Endodermal cell (in vitro differentiated cells): ENCODE data around the gene ATP9A. TPM values are rescaled to one million over a fixed set of nuclear protein-coding genes. Genes with fewer than 3 reads are reported as not detected.
A peak's percentile ranks its signal among the peaks of the same experiment; 100 is the strongest.
"Not testable (repeated sequence)": the region's sequence is repeated elsewhere in the genome, so short reads cannot be mapped to it uniquely, and the experiment has no call there.

ENCODE experiments used
- DNase-seq: peaks from one replicate; pipeline ENCODE4 v3.0.0-alpha.2; 2017
- H3K27ac ChIP-seq: 2 replicates; pipeline ENCODE4 v1.5.1; 2013; ENCODE audit warnings: mild to moderate bottlenecking, low read depth, low read length, moderate library complexity
- H3K27me3 ChIP-seq: 2 replicates; pipeline ENCODE4 v1.6.1; 2013; ENCODE audit warnings: mild to moderate bottlenecking, low read length, moderate library complexity; ENCODE audit not compliant: insufficient read depth, control insufficient read depth, poor library complexity, severe bottlenecking
- H3K36me3 ChIP-seq: 2 replicates; pipeline ENCODE4 v1.7.0; 2013; ENCODE audit warnings: mild to moderate bottlenecking, low read length, moderate library complexity; ENCODE audit not compliant: control insufficient read depth, insufficient read depth
- H3K4me1 ChIP-seq: one replicate; pipeline ENCODE4 v1.7.0; 2013; ENCODE audit warnings: low read length; ENCODE audit not compliant: control insufficient read depth, insufficient read depth
- H3K4me3 ChIP-seq: 2 replicates; pipeline ENCODE4 v1.5.1; 2013; ENCODE audit warnings: mild to moderate bottlenecking, low read length, moderate library complexity
- H3K9ac ChIP-seq: 2 replicates; pipeline ENCODE4 v1.6.1; 2013; ENCODE audit warnings: mild to moderate bottlenecking, low read length, moderate library complexity; ENCODE audit not compliant: poor library complexity, severe bottlenecking; ENCODE audit errors: extremely low read depth
- H3K9me3 ChIP-seq: 2 replicates; pipeline ENCODE4 v1.6.1; 2013; ENCODE audit warnings: mild to moderate bottlenecking, low read length, moderate library complexity; ENCODE audit not compliant: control insufficient read depth
- H3K27ac Mint-ChIP-seq: 2 replicates; pipeline ENCODE4 v1.8.0; 2020; ENCODE audit warnings: mixed read lengths
- H3K27me3 Mint-ChIP-seq: 2 replicates; pipeline ENCODE4 v1.8.0; 2021; ENCODE audit warnings: mild to moderate bottlenecking, mixed read lengths; ENCODE audit not compliant: insufficient read depth
- H3K36me3 Mint-ChIP-seq: 2 replicates; pipeline ENCODE4 v1.8.0; 2020; ENCODE audit warnings: low read depth, mixed read lengths
- H3K4me1 Mint-ChIP-seq: 2 replicates; pipeline ENCODE4 v1.8.0; 2020; ENCODE audit warnings: mixed read lengths
- H3K4me3 Mint-ChIP-seq: 2 replicates; pipeline ENCODE4 v1.8.0; 2020; ENCODE audit warnings: mild to moderate bottlenecking, moderate library complexity, mixed read lengths
- H3K9me3 Mint-ChIP-seq: 2 replicates; pipeline ENCODE4 v1.8.0; 2020; ENCODE audit warnings: mild to moderate bottlenecking, mixed read lengths
- CTCF ChIP-seq: fragments of 200-600 bp; sonication (generic); conservative IDR thresholded peaks from 2 replicates; pipeline ENCODE4 v1.5.0; 2021; ENCODE audit warnings: antibody characterized with exemption, mild to moderate bottlenecking
- WGBS, 2 experiments: methylation state at CpG; one replicate each; pipeline versions ENCODE4 v1.1.5 to v1.1.7; 2013; ENCODE audit warnings: missing lambda C conversion rate in 2 of 2, mixed read lengths in 1 of 2; ENCODE audit not compliant: insufficient coverage in 1 of 2, insufficient read length in 1 of 2; 5-methylcytosine and 5-hydroxymethylcytosine counted together
- total RNA-seq, 2 donors: library from RNA; stranded (reverse); fragmentation: NEBNext Ultra II Directional in 1 of 2; extraction: Animal tissue kit (Norgen Biotek cat#: 25700) in 1 of 2; gene quantifications; 2 replicates in 1 of 2; 3 replicates in 1 of 2; pipeline ENCODE4 v1.2.1, GENCODE V29; 2021

The ATP9A gene
- total RNA-seq, 2 donors from 2014 or later = 26.7 to 27.9 TPM

GRCh38 chr20:51789434-51789833 is 21.2 kb upstream of the ATP9A start:
- Histone ChIP-seq H3K27ac (no peak overlapping the region), H3K36me3 (peaks cover 97% of the 10 kb centered on the region), H3K9ac (no peak overlapping the region), H3K27me3 (no peaks in the 10 kb centered on the region), H3K4me3 (peak overlapping the region; percentile 59), H3K9me3 (peaks cover 3% of the 10 kb centered on the region), H3K4me1 (peaks cover 25% of the 10 kb centered on the region)
- Mint-ChIP-seq H3K27ac (peak overlapping the region; percentile 80), H3K4me1 (peaks cover 46% of the 10 kb centered on the region), H3K4me3 (peak overlapping the region; percentile 22), H3K27me3 (no peaks in the 10 kb centered on the region), H3K9me3 (no peaks in the 10 kb centered on the region), H3K36me3 (peaks cover 90% of the 10 kb centered on the region)
- no peak for DNase-seq
- TF ChIP-seq CTCF = no peak
- WGBS, 2 experiments = 98 to 100% methylated on average over 1 to 2 of the region's 2 CpGs

- H3K4me3 ChIP-seq = no peak overlapping the region
- H3K36me3 Mint-ChIP-seq = peaks cover 91% of the 10 kb centered on the region
- peaks cover 99% of the 10 kb centered on the region for H3K36me3 ChIP-seq
- H3K4me1 Mint-ChIP-seq = peaks cover 41% of the 10 kb centered on the region
- TF ChIP-seq CTCF = no peak
- no peak overlapping the region for H3K9ac ChIP-seq
- peaks cover 20% of the 10 kb centered on the region for H3K4me1 ChIP-seq
- DNase-seq = no peak
- H3K27ac Mint-ChIP-seq = peak overlapping the region; percentile 64
- WGBS, 2 experiments = 95 to 100% methylated on average over 9 to 14 of the region's 14 CpGs
- H3K27me3 ChIP-seq = no peaks in the 10 kb centered on the region
- H3K9me3 ChIP-seq = peaks cover 10% of the 10 kb centered on the region
- H3K4me3 Mint-ChIP-seq = no peak overlapping the region
- no peaks in the 10 kb centered on the region for H3K27me3 Mint-ChIP-seq
- H3K27ac ChIP-seq = no peak overlapping the region
- no peaks in the 10 kb centered on the region for H3K9me3 Mint-ChIP-seq
These were observed 20.6 kb upstream of the ATP9A start for GRCh38 chr20:51788822-51789221.

GRCh38 chr20:51784299-51784698 is 16.1 kb upstream of the ATP9A start:
- H3K4me1 Mint-ChIP-seq = peaks cover 6% of the 10 kb centered on the region
- H3K27ac Mint-ChIP-seq = peak overlapping the region; percentile 72
- H3K4me1 ChIP-seq = no peaks in the 10 kb centered on the region
- H3K36me3 ChIP-seq = peaks cover 99% of the 10 kb centered on the region
- no peak overlapping the region for H3K4me3 ChIP-seq
- no peak for TF ChIP-seq CTCF
- DNase-seq = no peak
- H3K36me3 Mint-ChIP-seq = peaks cover 93% of the 10 kb centered on the region
- no peak overlapping the region for H3K9ac ChIP-seq
- peaks cover 48% of the 10 kb centered on the region for H3K9me3 ChIP-seq
- no peaks in the 10 kb centered on the region for H3K27me3 Mint-ChIP-seq
- WGBS, 2 experiments = 96 to 98% methylated on average over 8 to 15 of the region's 15 CpGs
- H3K27me3 ChIP-seq = no peaks in the 10 kb centered on the region
- no peak overlapping the region for H3K4me3 Mint-ChIP-seq
- H3K27ac ChIP-seq = no peak overlapping the region
- H3K9me3 Mint-ChIP-seq = peaks cover 8% of the 10 kb centered on the region

GRCh38 chr20:51778229-51778759 is 10.1 kb upstream of the ATP9A start:
- not testable (repeated sequence) for H3K4me1 Mint-ChIP-seq, H3K27ac Mint-ChIP-seq, H3K4me3 Mint-ChIP-seq, H3K4me1 ChIP-seq, H3K9ac ChIP-seq, H3K4me3 ChIP-seq, H3K27me3 ChIP-seq, H3K27me3 Mint-ChIP-seq, H3K27ac ChIP-seq, DNase-seq
- H3K9me3 ChIP-seq = peaks cover 39% of the 10 kb centered on the region
- Mint-ChIP-seq H3K36me3 (peaks cover 83% of the 10 kb centered on the region), H3K9me3 (peaks cover 17% of the 10 kb centered on the region)
- H3K36me3 ChIP-seq = peaks cover 79% of the 10 kb centered on the region
- WGBS, 2 experiments = 98 to 100% methylated on average over 2 to 3 of the region's 4 CpGs
